ENCODE data around the gene THAP8. TPM values are rescaled to one million over a fixed set of nuclear protein-coding genes. Genes with fewer than 3 reads are reported as not detected.

The THAP8 gene
- total RNA-seq, 1 experiment from 2014 or later = 0.95 TPM

GRCh38 chr19:36086326-36086725, 32.2 kb upstream of the THAP8 start:
- no peaks in the 10 kb centered on the region for H4K20me1 ChIP-seq (ENCODE audit: low read length)
- no peak for TF ChIP-seq EZH2 (IDR thresholded peaks at IDR 0.05; ENCODE audit: low read length, unreplicated experiment)
- H3K4me2 ChIP-seq (ENCODE audit: low read length) = no peak overlapping the region
- H2AFZ ChIP-seq (ENCODE audit: low read length) = no peak overlapping the region
- intact Hi-C loops (cut with micrococcal nuclease) = no loop called here
- ATAC-seq (no peak), DNase-seq (no peak)
- H3K27ac ChIP-seq (ENCODE audit: low read length) = no peak overlapping the region
- ChIA-PET POLR2A (ENCODE audit: unreplicated experiment) (no interaction called here), CTCF (no interaction called here)
- no peaks in the 10 kb centered on the region for H3K4me1 ChIP-seq (ENCODE audit: insufficient read depth, low read length)
- BruUV-seq (replicated peaks) = no TSS peak
- H3K36me3 ChIP-seq (ENCODE audit: low read depth, low read length) = peaks cover 14% of the 10 kb centered on the region
- H3K9me2 ChIP-seq (replicated peaks; ENCODE audit: low read length) = no peaks in the 10 kb centered on the region
- no peak overlapping the region for H3K4me3 ChIP-seq (ENCODE audit: low read length)
- no peaks in the 10 kb centered on the region for H3K79me2 ChIP-seq (ENCODE audit: low read length)
- no peaks in the 10 kb centered on the region for H3K27me3 ChIP-seq (ENCODE audit: low read length)
- H3K9ac ChIP-seq (ENCODE audit: low read length) = no peak overlapping the region
- H3K9me3 ChIP-seq (ENCODE audit: low read length) = no peaks in the 10 kb centered on the region
- no peaks in the 10 kb centered on the region for H3F3A ChIP-seq (ENCODE audit: low read length, unreplicated experiment)

GRCh38 chr19:36084231-36085009, 30.3 kb upstream of the THAP8 start:
- Histone ChIP-seq H3K27ac (ENCODE audit: low read length) (no peak overlapping the region), H4K20me1 (ENCODE audit: low read length) (no peaks in the 10 kb centered on the region), H3K4me1 (ENCODE audit: insufficient read depth, low read length) (no peaks in the 10 kb centered on the region), H3K27me3 (ENCODE audit: low read length) (no peaks in the 10 kb centered on the region), H3K36me3 (ENCODE audit: low read depth, low read length) (peaks cover 16% of the 10 kb centered on the region; the same call in 1 of the 2 replicates), H3F3A (ENCODE audit: low read length, unreplicated experiment) (no peaks in the 10 kb centered on the region), H3K4me3 (ENCODE audit: low read length) (no peak overlapping the region), H3K9me3 (ENCODE audit: low read length) (no peaks in the 10 kb centered on the region), H3K9ac (ENCODE audit: low read length) (no peak overlapping the region), H3K9me2 (replicated peaks; ENCODE audit: low read length) (no peaks in the 10 kb centered on the region), H3K4me2 (ENCODE audit: low read length) (no peak overlapping the region), H2AFZ (ENCODE audit: low read length) (no peak overlapping the region), H3K79me2 (ENCODE audit: low read length) (no peaks in the 10 kb centered on the region)
- POLR2A ChIA-PET (ENCODE audit: unreplicated experiment) = no interaction called here
- BruUV-seq (replicated peaks) = no TSS peak
- ATAC-seq = no peak
- no peak for DNase-seq
- CTCF ChIA-PET = no interaction called here
- intact Hi-C loops (cut with micrococcal nuclease) = no loop called here
- TF ChIP-seq EZH2 (IDR thresholded peaks at IDR 0.05; ENCODE audit: low read length, unreplicated experiment) (no peak), CTCF (conservative IDR thresholded peaks at IDR 0.05; ENCODE audit: low read depth, low read length) (no peak), EZH2phosphoT487 (IDR thresholded peaks at IDR 0.05; ENCODE audit: borderline replicate concordance, low read length) (no peak)

- no peaks in the 10 kb centered on the region for H3K79me2 ChIP-seq (ENCODE audit: low read length)
- H3K27me3 ChIP-seq (ENCODE audit: low read length) = no peaks in the 10 kb centered on the region
- DNase-seq (no peak), ATAC-seq (no peak)
- CTCF ChIA-PET = no interaction called here
- no peak overlapping the region for H3K9ac ChIP-seq (ENCODE audit: low read length)
- no peaks in the 10 kb centered on the region for H4K20me1 ChIP-seq (ENCODE audit: low read length)
- POLR2A ChIA-PET (ENCODE audit: unreplicated experiment) = no interaction called here
- no peak overlapping the region for H2AFZ ChIP-seq (ENCODE audit: low read length)
- H3K9me2 ChIP-seq (replicated peaks; ENCODE audit: low read length) = no peaks in the 10 kb centered on the region
- H3K36me3 ChIP-seq (ENCODE audit: low read depth, low read length) = peaks cover 12% of the 10 kb centered on the region; the same call in 1 of the 2 replicates
- no TSS peak for BruUV-seq (replicated peaks)
- H3K4me1 ChIP-seq (ENCODE audit: insufficient read depth, low read length) = no peaks in the 10 kb centered on the region
- intact Hi-C loops (cut with micrococcal nuclease) = no loop called here
- no peak overlapping the region for H3K4me2 ChIP-seq (ENCODE audit: low read length)
- H3K27ac ChIP-seq (ENCODE audit: low read length) = no peak overlapping the region
- H3F3A ChIP-seq (ENCODE audit: low read length, unreplicated experiment) = no peaks in the 10 kb centered on the region
- TF ChIP-seq CTCF (conservative IDR thresholded peaks at IDR 0.05; ENCODE audit: low read depth, low read length) = no peak
- no peak for TF ChIP-seq EZH2 (IDR thresholded peaks at IDR 0.05; ENCODE audit: low read length, unreplicated experiment)
- TF ChIP-seq EZH2phosphoT487 (IDR thresholded peaks at IDR 0.05; ENCODE audit: borderline replicate concordance, low read length) = no peak
- H3K9me3 ChIP-seq (ENCODE audit: low read length) = no peaks in the 10 kb centered on the region
- H3K4me3 ChIP-seq (ENCODE audit: low read length) = no peak overlapping the region
These were observed 28.8 kb upstream of the THAP8 start for GRCh38 chr19:36082916-36083315.

All from PC-3 (cell line).